ENCODE data around the gene B9D1. TPM values are rescaled to one million over a fixed set of nuclear protein-coding genes. Genes with fewer than 3 reads are reported as not detected.

Gene B9D1
- total RNA-seq, 4 donors from 2014 or later, result 6.5 to 16.4 (median 14.5) TPM

DNA sequence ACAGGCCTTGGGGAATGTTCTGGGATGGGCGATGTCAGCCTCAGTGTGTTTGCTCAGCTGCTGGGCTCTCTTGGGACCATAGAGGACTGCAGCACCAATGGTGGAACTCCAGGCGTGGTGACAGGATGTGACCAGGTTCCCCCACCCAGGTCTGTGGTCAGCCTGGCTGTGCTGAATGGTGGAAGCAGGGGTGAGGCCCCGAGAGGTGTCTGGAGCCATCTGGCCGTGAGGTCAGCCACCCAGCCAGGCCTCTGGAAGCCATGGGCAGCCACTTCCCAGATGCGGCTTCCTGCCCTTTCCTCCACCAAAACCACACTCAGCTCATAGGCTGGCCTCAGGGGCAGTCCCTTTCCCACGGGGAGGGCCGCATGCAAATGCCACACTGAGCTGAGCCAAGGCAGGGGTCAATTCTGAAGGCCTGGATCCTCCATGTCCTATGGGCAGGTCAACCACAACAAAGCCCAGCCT is 8.0 kb upstream of the B9D1 start:
- Histone ChIP-seq H3K4me1 (no peaks in the 10 kb centered on the region), H3K4me3 (no peak overlapping the region), H3K27ac (no peak overlapping the region), H3K27me3 (no peaks in the 10 kb centered on the region), H3K9me3 (no peaks in the 10 kb centered on the region), H3K36me3 (no peaks in the 10 kb centered on the region)
- in situ Hi-C loops (cut with MboI; ENCODE audit: low sequenced_read_pairs in 4 of 4), result loop anchor here (25.0 kb wide), 2 partner anchors 267 to 392 kb away; partner anchors contain the start of gene ALDH3A2 (in 1 of the 4)
- intact Hi-C loops (cut with DNase I; ENCODE audit: low total_unique reads), result loop anchor here (10.0 kb wide), 1 partner anchor 164 kb away; the partner anchor contains the start of gene SLC47A1
- no peak for TF ChIP-seq POLR2A (IDR thresholded peaks at IDR 0.05)
- DNase-seq (no peak), ATAC-seq (peak; percentile 36 to 56)

GRCh38 chr17:19369846-19370492 is 7.4 kb upstream of the B9D1 start:
- H3K27ac ChIP-seq, result peak overlapping the region in 1 of 4 donors; percentile 18
- intact Hi-C loops (cut with DNase I; ENCODE audit: low total_unique reads), result loop anchor here (10.0 kb wide), 1 partner anchor 165 kb away; the partner anchor contains the start of gene SLC47A1
- no peak overlapping the region for H3K4me3 ChIP-seq
- no peaks in the 10 kb centered on the region for H3K4me1 ChIP-seq
- H3K36me3 ChIP-seq, result no peaks in the 10 kb centered on the region
- in situ Hi-C loops (cut with MboI; ENCODE audit: low sequenced_read_pairs in 4 of 4), result loop anchor here (5.0 to 25.0 kb wide), 4 partner anchors 77 to 395 kb away; partner anchors contain the start of gene ALDH3A2 (in 1 of the 4)
- no peak for TF ChIP-seq POLR2A (IDR thresholded peaks at IDR 0.05)
- TF ChIP-seq, protein P1, sequence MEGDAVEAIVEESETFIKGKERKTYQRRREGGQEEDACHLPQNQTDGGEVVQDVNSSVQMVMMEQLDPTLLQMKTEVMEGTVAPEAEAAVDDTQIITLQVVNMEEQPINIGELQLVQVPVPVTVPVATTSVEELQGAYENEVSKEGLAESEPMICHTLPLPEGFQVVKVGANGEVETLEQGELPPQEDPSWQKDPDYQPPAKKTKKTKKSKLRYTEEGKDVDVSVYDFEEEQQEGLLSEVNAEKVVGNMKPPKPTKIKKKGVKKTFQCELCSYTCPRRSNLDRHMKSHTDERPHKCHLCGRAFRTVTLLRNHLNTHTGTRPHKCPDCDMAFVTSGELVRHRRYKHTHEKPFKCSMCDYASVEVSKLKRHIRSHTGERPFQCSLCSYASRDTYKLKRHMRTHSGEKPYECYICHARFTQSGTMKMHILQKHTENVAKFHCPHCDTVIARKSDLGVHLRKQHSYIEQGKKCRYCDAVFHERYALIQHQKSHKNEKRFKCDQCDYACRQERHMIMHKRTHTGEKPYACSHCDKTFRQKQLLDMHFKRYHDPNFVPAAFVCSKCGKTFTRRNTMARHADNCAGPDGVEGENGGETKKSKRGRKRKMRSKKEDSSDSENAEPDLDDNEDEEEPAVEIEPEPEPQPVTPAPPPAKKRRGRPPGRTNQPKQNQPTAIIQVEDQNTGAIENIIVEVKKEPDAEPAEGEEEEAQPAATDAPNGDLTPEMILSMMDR (IDR thresholded peaks at IDR 0.05 in 4 of 5, conservative IDR thresholded peaks at IDR 0.05 in 1 of 5), result no peak
- no peaks in the 10 kb centered on the region for H3K27me3 ChIP-seq
- ATAC-seq (no peak), DNase-seq (no peak)
- H3K9me3 ChIP-seq, result no peaks in the 10 kb centered on the region

DNA sequence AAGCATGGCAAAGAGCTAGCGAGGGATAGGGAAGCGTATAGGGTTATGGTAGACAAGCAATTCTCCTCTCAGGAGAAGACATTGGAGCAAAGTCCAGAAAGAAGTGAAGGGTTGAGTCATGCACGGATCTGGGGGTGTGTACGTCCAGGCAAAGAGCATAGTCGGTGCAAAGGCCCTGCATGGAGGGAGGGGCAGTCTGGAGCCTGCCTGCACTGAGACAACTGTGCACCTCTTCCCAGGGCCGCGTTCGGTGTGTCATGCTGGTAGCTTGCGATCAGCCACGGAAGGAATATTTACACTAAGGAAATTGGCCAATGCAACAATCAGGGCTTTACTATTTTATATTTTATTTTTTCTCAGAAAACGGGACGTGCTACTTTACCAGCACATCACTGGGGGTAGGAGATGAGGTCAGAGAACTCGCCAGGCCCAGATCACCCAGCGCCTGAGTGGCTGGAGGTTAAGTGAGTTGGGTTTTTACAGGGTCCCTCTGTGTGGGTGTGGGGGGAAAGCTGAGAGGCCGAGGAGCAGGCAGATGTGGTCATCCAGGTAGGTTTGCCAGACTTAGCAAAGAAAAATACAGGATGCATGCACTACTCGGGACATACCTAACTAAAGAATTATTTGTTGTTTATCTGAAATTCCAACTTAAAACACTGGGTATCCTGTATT is 6.7 kb upstream of the B9D1 start:
- Histone ChIP-seq H3K27ac (no peak overlapping the region), H3K4me1 (no peaks in the 10 kb centered on the region), H3K36me3 (no peaks in the 10 kb centered on the region), H3K9me3 (no peaks in the 10 kb centered on the region), H3K27me3 (no peaks in the 10 kb centered on the region), H3K4me3 (no peak overlapping the region)
- in situ Hi-C loops (cut with MboI; ENCODE audit: low sequenced_read_pairs in 4 of 4), result loop anchor here (5.0 to 25.0 kb wide), 4 partner anchors 78 to 396 kb away; partner anchors contain the start of gene ALDH3A2 (in 1 of the 4)
- ATAC-seq (no peak), DNase-seq (no peak)
- intact Hi-C loops (cut with DNase I; ENCODE audit: low total_unique reads), result no loop called here
- TF ChIP-seq POLR2A (IDR thresholded peaks at IDR 0.05), result no peak
- TF ChIP-seq, protein P1 (IDR thresholded peaks at IDR 0.05 in 4 of 5, conservative IDR thresholded peaks at IDR 0.05 in 1 of 5), result no peak

DNA sequence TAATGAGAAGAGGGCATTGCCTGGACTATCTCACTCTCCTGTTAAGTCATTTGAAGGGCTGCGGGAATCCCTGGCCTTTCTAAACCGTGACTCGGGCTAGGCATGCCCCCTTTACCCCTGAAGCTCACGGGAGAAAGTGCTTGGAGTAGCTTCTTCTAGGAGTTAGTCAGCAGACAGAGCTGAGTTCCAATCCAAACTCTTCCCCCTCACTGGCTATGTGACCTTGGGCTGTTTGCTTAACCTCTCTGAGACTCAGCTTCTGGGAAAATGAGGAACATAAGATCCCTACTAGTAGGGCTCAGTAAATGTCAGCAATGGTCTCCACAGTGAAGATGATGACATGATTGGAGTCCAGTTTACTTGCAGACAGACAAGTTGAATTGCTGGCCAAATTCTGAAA is 5.7 kb upstream of the B9D1 start:
- no peak overlapping the region for H3K4me3 ChIP-seq
- no peak for DNase-seq
- H3K27me3 ChIP-seq, result no peaks in the 10 kb centered on the region
- H3K27ac ChIP-seq, result no peak overlapping the region
- H3K9me3 ChIP-seq, result no peaks in the 10 kb centered on the region
- H3K36me3 ChIP-seq, result no peaks in the 10 kb centered on the region
- in situ Hi-C loops (cut with MboI; ENCODE audit: low sequenced_read_pairs in 4 of 4), result loop anchor here (5.0 to 25.0 kb wide), 4 partner anchors 79 to 397 kb away; partner anchors contain the start of gene ALDH3A2 (in 1 of the 4)
- TF ChIP-seq, protein P1 (IDR thresholded peaks at IDR 0.05 in 4 of 5, conservative IDR thresholded peaks at IDR 0.05 in 1 of 5), result no peak
- no peak for TF ChIP-seq POLR2A (IDR thresholded peaks at IDR 0.05)
- no peak for ATAC-seq
- intact Hi-C loops (cut with DNase I; ENCODE audit: low total_unique reads), result no loop called here
- peaks cover 0 to under 1% of the 10 kb centered on the region in 2 donors for H3K4me1 ChIP-seq

- intact Hi-C loops (cut with DNase I; ENCODE audit: low total_unique reads), result no loop called here
- Histone ChIP-seq H3K27ac (no peak overlapping the region), H3K36me3 (no peaks in the 10 kb centered on the region), H3K4me3 (no peak overlapping the region), H3K9me3 (no peaks in the 10 kb centered on the region), H3K27me3 (no peaks in the 10 kb centered on the region), H3K4me1 (peaks cover 4 to 8% of the 10 kb centered on the region in 2 donors)
- no peak for ATAC-seq
- DNase-seq, result no peak
- in situ Hi-C loops (cut with MboI; ENCODE audit: low sequenced_read_pairs in 4 of 4), result loop anchor here (5.0 to 25.0 kb wide), 4 partner anchors 81 to 398 kb away; partner anchors contain the start of gene ALDH3A2 (in 1 of the 4)
- no peak for TF ChIP-seq POLR2A (IDR thresholded peaks at IDR 0.05)
- TF ChIP-seq, protein P1 (IDR thresholded peaks at IDR 0.05 in 4 of 5, conservative IDR thresholded peaks at IDR 0.05 in 1 of 5), result no peak
Observed at GRCh38 chr17:19366637-19366972, 4.1 kb upstream of the B9D1 start.
